DOHH2 (cell line): ENCODE data around the gene USP20.
A peak's percentile ranks its signal among the peaks of the same experiment; 100 is the strongest.

Experiments used
- H3F3A ChIP-seq: fragments of 200-600 bp; sonication (generic), shearing (Covaris generic); 2 replicates; pipeline ENCODE4 v1.6.0; 2016; ENCODE audit warnings: antibody characterized with exemption, mild to moderate bottlenecking; ENCODE audit not compliant: control insufficient read depth, insufficient read depth
- H3K27ac ChIP-seq: fragments of 200-600 bp; sonication (generic); 2 replicates; pipeline ENCODE4 v1.5.1; 2014; ENCODE audit warnings: low read depth, mild to moderate bottlenecking, low read length, moderate library complexity
- H3K27me3 ChIP-seq: fragments of 200-600 bp; sonication (generic); 2 replicates; pipeline ENCODE4 v1.6.1; 2014; ENCODE audit warnings: mild to moderate bottlenecking, low read length, mixed read lengths; ENCODE audit not compliant: control insufficient read depth
- H3K36me3 ChIP-seq: fragments of 200-600 bp; sonication (generic); 2 replicates; pipeline ENCODE4 v1.6.1; 2014; ENCODE audit warnings: mild to moderate bottlenecking, low read length, moderate library complexity, mixed read lengths; ENCODE audit not compliant: control insufficient read depth
- H3K4me1 ChIP-seq: fragments of 200-600 bp; sonication (generic); 2 replicates; pipeline ENCODE4 v1.6.1; 2014; ENCODE audit warnings: mild to moderate bottlenecking, low read length, mixed read lengths; ENCODE audit not compliant: control insufficient read depth
- H3K4me2 ChIP-seq: fragments of 200-600 bp; sonication (generic); 2 replicates; pipeline ENCODE4 v1.6.0; 2014; ENCODE audit warnings: mild to moderate bottlenecking, low read length, moderate library complexity
- H3K4me3 ChIP-seq: fragments of 200-600 bp; sonication (generic); 2 replicates; pipeline ENCODE4 v1.5.1; 2014; ENCODE audit warnings: mild to moderate bottlenecking, low read length, mixed read lengths
- H3K79me2 ChIP-seq: fragments of 200-600 bp; sonication (generic); 2 replicates; pipeline ENCODE4 v1.6.1; 2014; ENCODE audit warnings: mild to moderate bottlenecking, low read length, mixed read lengths; ENCODE audit not compliant: control insufficient read depth
- H3K9me2 ChIP-seq: fragments of 200-600 bp; sonication (generic); replicated peaks from 2 replicates; pipeline ENCODE4 v1.6.1; 2014; ENCODE audit warnings: mild to moderate bottlenecking, low read length, mixed read lengths; ENCODE audit not compliant: control insufficient read depth
- H3K9me3 ChIP-seq: fragments of 200-600 bp; sonication (generic); 2 replicates; pipeline ENCODE4 v1.6.1; 2014; ENCODE audit warnings: antibody characterized with exemption, low read length, mixed read lengths; ENCODE audit not compliant: control insufficient read depth, insufficient read depth
- H4K20me1 ChIP-seq: fragments of 200-600 bp; sonication (generic); 2 replicates; pipeline ENCODE4 v1.6.0; 2014; ENCODE audit warnings: low read depth, mild to moderate bottlenecking, antibody characterized with exemption, low read length, moderate library complexity; ENCODE audit not compliant: control insufficient read depth, insufficient read depth
- EZH2phosphoT487 ChIP-seq: fragments of 200-600 bp; sonication (generic); IDR thresholded peaks from 2 replicates; pipeline ENCODE4 v1.6.1; 2017; ENCODE audit warnings: borderline replicate concordance, mild to moderate bottlenecking, antibody characterized with exemption, low read length, moderate library complexity, mixed read lengths
- TF ChIP-seq, protein P1 (sequence below): fragments of 200-600 bp; sonication (generic); IDR thresholded peaks from one replicate; pipeline ENCODE4 v1.5.1; 2014; ENCODE audit warnings: antibody characterized with exemption, mild to moderate bottlenecking, low read depth, low read length; ENCODE audit not compliant: poor library complexity, severe bottlenecking

USP20 gene

DNA sequence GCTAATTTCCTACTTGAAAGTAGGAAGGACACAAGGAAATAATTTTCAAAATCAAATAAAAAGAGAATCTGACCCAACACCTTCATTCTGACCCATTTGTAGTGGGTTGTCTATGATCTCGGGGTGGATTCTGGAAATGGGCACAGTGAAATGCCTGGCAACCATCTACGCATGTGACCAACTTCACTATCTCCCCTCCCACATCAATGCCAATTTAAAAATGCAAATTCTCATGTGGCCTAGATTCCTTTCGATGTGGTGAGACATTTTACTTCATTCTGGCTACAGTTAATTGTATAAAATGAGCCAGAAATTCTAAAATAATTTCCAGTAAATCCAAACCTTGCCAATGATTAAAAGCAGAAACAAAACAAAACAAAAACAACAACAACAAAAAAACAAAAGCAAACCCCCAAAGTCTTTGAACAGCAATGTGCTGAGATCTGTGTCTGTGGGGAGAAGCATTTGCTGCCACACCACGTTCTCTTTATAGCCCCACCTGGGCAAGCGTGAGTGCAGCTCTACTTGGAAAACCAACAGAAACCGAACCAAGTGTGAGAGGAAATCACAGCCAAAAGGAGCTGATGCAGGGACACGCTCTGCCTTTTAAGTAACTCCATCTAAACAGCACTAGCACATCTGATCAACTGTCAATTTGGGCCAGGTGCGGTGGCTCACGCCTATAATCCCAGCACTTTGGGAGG is 59.0 kb downstream of the USP20 start:
- TF ChIP-seq EZH2phosphoT487, result no peak
- TF ChIP-seq, protein P1, sequence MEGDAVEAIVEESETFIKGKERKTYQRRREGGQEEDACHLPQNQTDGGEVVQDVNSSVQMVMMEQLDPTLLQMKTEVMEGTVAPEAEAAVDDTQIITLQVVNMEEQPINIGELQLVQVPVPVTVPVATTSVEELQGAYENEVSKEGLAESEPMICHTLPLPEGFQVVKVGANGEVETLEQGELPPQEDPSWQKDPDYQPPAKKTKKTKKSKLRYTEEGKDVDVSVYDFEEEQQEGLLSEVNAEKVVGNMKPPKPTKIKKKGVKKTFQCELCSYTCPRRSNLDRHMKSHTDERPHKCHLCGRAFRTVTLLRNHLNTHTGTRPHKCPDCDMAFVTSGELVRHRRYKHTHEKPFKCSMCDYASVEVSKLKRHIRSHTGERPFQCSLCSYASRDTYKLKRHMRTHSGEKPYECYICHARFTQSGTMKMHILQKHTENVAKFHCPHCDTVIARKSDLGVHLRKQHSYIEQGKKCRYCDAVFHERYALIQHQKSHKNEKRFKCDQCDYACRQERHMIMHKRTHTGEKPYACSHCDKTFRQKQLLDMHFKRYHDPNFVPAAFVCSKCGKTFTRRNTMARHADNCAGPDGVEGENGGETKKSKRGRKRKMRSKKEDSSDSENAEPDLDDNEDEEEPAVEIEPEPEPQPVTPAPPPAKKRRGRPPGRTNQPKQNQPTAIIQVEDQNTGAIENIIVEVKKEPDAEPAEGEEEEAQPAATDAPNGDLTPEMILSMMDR, result no peak
- Histone ChIP-seq H3K4me1 (peaks cover 63% of the 10 kb centered on the region), H3K79me2 (no peaks in the 10 kb centered on the region), H3K36me3 (peaks cover 68% of the 10 kb centered on the region), H3K4me2 (peak overlapping the region; percentile 26; the same call in 1 of the 2 replicates), H3K4me3 (no peak overlapping the region), H3K27me3 (no peaks in the 10 kb centered on the region), H4K20me1 (0 out of 2 replicates have a peak, but pooled peaks cover 3% of the 10 kb centered on the region), H3K27ac (peak overlapping the region; percentile 39; the same call in 1 of the 2 replicates), H3K9me2 (no peaks in the 10 kb centered on the region), H3F3A (peaks cover 24% of the 10 kb centered on the region), H3K9me3 (no peaks in the 10 kb centered on the region)

DNA sequence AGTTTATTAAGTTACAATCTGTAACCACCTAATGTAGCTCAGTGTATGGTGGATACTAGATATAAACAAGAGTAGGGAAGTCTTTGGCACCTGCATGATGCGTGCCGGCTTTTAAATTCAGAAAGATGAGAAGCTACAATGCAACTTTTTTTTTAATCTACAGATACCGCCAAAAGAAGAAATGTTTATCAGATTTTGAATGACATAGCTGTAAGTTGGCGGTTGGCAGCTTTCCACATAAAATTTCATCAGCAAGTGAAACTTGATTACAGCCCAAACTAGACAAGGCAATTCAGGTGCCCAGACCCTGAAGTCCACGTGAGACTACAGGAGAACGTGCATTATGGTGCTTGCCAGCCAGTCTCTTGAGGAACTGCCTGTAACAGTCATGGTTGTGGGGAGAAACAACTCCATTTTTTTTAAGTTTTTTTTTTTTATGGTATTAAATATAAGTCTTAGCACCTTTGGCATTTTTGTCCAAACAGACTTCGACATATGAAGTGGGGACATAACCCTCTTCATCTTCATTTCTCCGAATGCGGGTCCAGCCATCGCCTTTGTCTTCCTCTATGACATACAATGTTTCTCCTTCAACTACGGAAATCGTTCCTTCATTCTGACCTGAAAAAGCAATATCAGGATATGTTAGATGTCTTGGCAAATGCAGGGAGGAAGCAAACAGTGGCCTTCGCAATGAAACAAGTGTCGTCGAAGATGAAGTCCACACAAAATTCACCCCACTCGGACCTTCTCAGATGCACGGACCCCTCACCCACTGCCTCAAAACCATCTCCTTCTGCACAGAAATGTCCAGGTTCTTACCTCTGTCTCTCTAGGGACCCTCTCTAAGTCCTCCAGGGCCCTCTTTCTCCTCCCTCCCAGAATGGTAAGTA is 60.4 kb downstream of the USP20 start:
- Histone ChIP-seq H3K4me2 (no peak overlapping the region), H3K27ac (no peak overlapping the region), H3K79me2 (no peaks in the 10 kb centered on the region), H3K9me3 (no peaks in the 10 kb centered on the region), H3F3A (peaks cover 18% of the 10 kb centered on the region), H3K4me3 (no peak overlapping the region), H3K4me1 (peaks cover 49% of the 10 kb centered on the region), H3K36me3 (peaks cover 73% of the 10 kb centered on the region), H4K20me1 (no peaks in the 10 kb centered on the region), H3K27me3 (no peaks in the 10 kb centered on the region), H3K9me2 (no peaks in the 10 kb centered on the region)
- TF ChIP-seq, protein P1, result no peak
- TF ChIP-seq EZH2phosphoT487, result no peak

DNA sequence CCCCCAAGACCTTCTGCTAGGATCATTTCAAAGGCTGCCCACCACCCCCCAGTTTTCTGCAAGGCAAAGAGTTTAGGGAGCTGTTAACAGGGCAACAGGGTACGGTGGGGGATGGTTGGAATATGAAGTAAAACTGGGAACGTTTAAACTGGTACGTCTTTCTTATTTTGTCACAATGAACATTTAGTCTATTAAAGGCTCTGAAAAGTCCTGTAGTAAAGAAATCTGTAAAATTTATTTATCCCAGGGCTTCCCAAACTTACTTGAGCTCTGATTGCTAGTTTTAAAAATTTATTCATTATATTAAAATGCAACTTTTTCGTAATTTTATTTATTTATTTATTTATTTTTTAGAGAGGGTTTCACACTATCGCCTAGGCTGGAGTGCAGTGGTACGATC is 62.0 kb downstream of the USP20 start:
- Histone ChIP-seq H3K4me1 (peaks cover 34% of the 10 kb centered on the region), H3K4me2 (no peak overlapping the region), H3K36me3 (peaks cover 76% of the 10 kb centered on the region), H3K79me2 (no peaks in the 10 kb centered on the region), H3F3A (peaks cover 10% of the 10 kb centered on the region), H3K27ac (no peak overlapping the region), H3K9me2 (no peaks in the 10 kb centered on the region), H3K27me3 (no peaks in the 10 kb centered on the region), H3K4me3 (no peak overlapping the region), H4K20me1 (no peaks in the 10 kb centered on the region), H3K9me3 (no peaks in the 10 kb centered on the region)
- TF ChIP-seq EZH2phosphoT487, result no peak
- TF ChIP-seq, protein P1, result no peak
